GM20431 (cell line): ENCODE results near the gene GLS.

Experiments used
- in situ Hi-C: fragments of 300-500 bp; cut with MseI, MboI; formaldehyde crosslinking; loops from one replicate; pipeline ENCODE4 v1.15.0; 2020; ENCODE audit warnings: low sequenced_read_pairs; ENCODE audit not compliant: unreplicated experiment

The GLS gene

DNA sequence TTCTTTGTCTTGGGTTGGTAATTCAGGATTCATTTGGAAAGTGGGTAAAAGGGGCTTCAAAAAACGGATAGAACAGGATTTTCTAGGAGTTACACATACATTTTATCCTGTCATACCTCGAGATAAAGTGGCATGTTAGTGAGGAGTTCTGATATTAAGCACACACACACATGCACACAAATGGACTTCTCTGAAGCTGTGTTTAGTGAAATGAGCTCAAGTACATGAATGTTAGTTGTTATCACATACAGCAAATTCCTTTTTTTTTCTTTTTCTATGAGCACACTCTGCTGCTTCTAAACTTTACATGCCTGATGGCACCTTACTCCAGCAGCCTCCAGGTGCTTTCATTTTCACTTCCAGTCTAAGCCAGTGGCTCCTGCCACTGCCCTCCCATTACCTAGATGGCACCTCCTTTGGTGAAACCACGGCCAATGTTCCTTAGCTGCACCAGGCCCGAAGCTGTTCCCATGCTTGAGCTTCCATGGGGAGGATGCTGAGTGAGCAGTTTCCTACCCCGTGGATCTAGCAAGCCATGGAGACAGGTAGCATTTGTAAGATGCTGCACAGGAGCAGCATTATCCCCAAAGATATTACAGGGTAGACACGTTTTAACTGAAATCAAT lies 83.7 kb downstream of the GLS start:
- in situ Hi-C loops = no loop called here

DNA sequence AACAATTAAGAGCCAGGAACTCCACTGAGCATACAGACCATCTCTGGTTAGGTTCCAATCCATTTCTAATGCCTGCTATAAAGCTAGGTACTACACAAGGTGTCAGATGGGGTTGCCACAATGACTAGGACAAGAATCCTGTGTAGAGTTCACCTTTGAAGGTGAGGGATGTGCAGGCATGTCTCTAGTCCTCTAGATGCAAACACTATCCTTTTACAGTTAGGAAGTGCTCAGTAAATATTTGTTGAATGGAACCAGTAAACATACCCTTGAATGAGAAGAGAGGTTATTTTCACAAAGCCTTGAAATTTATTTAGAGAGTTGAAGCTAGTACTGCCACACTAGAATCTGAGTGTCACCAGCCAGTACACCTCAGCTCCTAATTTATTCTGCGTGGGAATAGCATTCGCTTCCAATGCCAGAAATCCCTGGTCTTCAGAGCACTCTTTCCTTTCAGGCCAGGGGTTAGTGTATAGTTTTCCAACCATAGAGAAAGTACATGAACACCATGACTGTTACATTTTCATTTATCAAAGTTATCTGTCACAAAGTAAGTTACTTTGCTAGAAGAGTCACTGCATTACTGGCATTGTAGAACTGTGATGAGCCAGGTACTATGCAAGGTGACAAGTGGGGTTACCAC lies 85.1 kb downstream of the GLS start:
- in situ Hi-C loops = no loop called here

DNA sequence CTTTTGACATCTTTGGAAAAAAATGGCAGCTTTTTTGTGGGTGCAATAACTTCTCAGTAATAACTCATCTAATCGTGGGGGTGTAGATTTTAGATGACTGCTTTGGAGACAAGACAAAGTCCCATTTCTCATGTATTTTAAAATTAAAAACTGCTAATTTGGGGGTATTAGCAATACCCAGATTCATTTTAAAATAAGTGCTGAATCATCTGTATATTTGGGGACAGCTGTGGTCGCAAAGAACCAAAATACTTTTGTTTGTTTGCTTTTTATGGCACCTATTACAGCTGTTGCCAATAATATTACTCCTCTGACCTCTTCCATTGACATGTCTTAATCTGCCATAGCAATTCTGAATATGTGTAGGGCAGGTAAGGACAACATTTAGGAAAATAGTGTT lies 87.9 kb downstream of the GLS start:
- in situ Hi-C loops = no loop called here

DNA sequence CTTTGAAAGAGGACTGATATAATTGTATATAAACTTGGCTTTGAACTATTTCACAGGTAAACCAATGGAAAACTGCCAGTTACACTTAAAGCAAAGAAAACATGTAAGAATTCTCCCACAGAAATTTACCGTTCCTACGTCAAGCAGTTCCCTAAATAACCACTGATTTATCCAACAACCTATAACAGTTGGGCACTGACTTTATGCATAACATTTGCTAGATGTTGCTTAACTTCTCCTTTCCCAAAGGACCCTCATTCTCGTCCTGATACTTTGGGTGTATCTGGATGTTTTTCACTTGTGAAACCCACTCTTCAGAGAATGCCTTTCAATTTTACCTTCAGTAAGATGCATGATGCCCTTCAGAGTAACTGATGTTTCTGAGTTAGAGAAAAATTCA lies 89.5 kb downstream of the GLS start:
- in situ Hi-C loops = no loop called here

DNA sequence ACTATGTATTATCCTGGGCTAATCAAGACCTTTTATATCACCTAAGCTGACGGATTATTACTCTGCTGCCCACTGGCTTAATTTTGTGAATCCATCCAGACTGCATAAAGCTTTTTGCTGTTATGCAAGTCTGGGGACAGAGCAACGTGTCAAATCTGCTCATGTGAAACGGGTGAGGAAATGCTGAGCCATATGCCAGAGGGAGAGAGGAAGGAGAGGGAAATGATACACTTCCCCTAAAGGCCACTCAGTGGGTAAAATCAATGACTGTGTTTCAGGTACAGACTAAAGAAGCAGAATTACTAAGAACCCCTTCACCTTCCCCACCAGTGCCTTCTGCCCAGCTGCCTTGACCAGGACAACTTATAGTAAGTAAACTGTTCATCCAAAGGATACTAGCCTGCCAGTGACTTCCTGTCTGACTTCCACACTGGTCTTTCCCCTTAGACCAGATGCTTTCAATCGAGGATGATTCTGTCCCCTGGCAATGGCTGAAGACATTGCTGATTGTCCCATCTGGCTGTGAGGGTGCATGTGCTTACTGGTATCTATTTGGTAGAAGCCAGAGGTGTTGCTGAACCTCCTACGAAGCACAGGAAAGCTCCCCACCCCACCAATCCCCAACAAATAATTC lies 90.4 kb downstream of the GLS start:
- in situ Hi-C loops = no loop called here

DNA sequence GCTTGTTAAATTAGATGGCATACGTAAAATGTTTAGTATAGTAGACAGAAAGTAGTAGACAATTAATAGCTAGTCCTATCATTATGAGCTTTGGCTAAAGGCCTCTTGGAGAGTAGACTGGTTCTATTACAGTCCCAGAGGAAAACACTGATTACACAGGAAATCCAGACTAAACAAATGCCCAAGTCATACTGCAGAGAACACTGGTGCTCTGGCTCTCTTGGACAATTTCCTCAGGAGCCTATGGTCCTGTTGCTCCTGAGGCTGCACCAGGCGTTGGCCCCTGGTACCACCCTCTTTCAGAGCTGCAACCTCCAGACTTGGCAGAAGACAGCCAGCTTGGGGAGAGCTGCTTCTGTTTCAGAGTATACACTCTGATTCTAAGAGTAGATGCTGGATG lies 91.6 kb downstream of the GLS start:
- in situ Hi-C loops = no loop called here

DNA sequence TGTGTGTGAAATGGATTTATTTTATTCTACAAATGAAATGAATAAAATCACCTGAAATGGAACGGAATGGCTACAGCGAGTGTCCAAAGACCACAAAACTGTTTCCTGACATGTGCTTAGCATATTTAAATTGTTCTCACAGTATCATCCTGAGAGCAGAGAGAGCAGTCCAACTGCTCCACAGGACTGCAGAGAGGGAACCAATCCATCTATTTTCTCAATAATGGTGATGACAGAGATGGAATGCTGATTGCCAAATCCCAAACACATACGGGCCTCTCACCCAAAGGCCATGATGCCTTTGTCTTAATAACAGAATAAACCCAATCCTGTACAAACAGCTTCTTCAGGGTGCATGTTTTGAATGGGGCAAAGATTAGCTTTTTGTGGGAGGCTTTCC lies 92.2 kb downstream of the GLS start:
- in situ Hi-C loops = no loop called here

DNA sequence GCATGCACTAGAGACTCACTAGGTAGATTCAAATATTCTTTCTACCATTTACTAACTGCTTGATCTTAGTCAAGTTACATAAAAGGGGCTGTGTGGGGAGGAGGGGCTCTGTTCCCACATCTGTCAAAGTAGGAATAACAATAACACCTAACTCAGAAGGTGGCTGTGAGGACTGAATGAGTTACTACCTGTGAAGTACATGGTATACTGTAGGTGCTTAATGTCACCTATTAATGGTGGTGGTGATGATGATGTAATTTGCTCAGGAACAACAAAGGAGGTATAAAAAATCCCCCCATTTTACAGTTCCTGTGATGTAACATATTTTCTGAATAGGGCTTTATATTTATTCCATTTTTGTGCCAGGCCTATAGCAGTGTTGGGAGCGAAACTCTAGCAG lies 92.6 kb downstream of the GLS start:
- in situ Hi-C loops = no loop called here

DNA sequence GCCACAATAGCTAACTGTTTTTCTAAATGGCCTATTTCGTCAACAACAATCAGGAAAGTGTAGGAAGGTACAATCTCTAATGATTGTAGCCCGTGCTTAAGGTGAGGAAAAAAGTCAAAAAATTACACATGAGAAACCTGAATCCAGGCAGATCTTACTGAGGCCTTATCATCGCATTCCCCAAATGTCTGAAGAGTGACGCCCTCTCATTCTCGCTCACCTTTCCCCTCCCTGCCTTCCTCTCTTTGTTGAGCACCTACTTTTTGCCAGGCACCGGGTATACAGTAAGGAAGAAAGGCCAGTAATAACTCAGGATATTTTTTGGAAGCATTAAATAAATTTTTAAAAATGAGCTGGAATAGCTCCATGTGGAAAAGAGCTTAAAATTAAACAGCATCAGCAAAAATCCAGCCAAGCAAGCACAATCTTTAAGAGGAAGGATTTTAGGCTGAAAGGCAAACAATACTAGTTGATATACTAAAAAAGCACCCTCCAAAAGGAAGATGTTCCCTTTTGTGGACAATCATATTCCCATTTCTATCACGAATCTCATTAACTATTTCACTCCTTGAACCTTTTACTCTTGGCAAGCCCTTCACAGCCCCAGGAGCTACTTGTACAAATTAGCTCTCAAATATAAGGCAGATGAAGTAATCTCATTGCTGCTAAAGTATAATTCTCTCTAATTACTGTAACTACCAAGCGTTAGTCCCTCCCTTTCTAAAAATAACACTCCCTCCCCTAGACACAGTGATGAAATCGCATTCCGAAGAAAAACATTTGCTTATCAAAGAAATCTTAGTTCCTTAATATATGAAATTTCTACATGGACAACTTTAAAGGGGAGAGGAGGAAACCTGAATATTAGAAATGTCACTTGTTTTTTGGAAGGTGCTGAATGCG lies 93.4 kb downstream of the GLS start:
- in situ Hi-C loops = no loop called here

DNA sequence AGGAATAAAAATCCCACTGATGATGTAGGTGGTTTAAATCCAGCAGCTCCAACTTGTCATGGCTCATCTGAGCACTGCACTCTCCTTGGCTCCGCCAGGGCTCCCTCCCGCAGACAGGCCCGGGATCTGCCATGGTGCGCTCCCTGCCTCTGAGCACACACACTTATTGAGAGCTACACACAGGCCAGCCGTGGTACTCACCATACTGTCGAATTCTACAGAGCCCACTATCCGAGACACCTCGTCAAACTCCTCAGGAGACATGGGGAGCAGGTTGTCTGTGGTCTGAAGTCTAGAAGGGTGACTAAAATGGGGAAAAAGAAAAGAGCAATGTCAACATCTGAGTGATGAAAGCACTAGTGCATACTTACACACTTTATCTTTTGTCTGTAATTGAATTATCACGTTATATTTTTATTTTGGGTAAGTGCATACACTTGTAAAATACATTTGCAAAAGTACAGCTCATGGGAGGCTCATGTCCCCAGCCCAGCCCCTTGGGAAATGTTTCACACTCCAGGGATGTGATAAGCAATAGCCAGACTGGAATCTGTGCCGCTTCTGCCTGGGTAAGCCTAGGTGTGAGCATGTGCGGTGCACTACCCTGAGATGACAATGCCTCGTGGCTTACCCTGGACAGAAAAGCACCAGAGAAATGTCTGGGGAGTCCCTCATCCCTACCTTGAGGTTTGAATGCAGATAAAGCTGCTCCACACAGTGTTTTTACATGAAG lies 94.2 kb downstream of the GLS start:
- in situ Hi-C loops = no loop called here

DNA sequence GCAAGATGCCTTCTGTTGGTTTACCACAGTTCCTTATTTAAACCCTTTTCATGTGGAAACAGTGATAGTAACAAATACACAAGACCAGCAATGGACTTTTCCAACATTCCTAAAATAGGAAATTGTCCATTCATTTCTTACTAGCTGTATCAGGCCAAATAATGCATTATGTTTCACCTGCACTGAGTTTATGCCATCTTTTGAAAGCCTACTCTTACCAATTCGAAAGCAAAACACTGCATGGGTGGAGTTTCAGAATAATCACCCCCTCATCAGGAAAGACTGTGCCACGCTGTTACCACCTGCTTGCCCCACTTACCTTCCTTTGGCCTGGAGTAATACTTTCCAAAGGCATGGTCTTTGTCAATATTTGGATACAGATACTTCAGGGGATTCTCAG lies 95.9 kb downstream of the GLS start:
- in situ Hi-C loops = no loop called here

DNA sequence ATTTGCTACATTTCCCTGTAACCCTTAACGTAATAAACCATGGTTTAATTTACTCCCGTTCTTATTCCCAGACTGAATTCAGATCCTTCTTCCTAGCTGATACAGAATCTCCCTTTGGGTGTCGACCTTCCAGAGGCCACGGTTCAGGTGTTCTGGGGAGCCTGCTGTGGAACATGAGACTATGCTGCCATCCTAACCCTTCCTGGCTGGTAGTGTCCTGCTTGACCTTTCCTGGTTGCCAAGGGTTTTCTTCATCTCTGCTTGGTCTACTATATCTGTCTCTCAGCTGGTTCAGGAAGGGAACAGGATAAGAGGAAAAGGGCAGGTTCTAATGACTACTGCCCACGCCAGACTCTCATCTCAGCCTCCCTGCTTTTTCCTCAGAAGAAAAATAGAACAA lies 96.9 kb downstream of the GLS start:
- in situ Hi-C loops = no loop called here

DNA sequence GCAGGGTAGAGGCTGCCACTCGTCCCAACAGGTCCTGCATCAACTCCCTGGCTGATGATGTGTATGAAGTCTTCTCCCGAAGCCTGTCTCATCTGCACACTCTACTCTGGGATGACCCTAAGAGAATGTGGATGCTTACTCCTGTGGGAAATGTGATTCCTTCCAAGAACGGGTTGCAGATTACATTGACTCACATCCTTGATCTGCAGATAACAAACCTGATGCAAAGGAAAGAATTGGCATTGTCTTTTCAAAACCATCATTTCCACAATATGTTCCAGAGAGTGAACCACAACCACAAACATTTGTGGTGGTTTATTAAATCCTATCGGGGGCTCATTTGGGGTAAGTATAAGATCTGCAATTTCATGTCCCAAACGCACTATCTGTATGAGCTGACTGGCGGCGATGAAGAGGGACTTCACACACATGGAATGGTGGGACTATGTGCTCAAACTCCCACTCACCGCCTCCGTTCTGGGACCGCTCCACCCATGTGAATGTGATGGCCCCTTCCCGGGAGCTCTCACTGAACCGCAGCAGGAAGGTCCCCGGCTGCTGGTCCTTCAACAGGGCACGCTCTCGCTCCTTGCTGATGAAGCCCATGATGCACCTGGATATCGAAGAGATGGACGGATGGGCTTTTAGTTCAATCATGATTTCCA lies 97.9 kb downstream of the GLS start:
- in situ Hi-C loops = no loop called here

DNA sequence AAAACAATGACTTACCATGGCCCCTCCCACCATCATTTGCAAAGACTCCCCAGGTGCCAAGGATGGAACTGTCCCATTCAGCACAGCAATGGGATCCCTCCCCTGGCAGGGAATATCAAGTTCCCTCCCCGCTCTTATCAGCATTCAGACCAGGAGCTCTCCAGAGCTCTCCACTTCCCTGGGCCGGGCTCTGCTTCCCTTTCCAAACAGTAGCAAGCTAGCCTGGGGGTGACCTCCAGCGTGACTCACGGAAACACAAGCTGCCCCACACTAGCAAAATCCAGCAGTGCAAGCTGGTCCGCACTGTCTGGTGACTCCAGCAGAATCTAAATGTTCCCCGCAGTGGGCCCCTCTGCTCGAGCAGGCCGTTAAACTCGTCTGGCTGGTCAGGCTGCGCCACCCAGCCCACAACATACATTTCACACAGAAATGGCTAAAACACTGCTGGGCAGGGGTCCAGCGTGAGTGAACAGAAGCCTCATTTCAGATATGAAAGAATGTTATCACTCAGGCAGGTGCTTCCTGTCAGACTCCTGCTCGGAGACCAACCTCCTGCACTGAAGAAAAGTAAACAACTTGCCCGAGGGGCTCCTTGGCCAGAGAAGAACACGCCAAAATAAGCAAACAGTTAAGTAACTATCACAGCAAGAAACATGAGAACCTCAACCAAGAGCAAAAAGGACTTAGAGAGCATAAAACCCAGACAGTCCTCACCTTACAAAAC lies 99.4 kb downstream of the GLS start:
- in situ Hi-C loops = no loop called here

DNA sequence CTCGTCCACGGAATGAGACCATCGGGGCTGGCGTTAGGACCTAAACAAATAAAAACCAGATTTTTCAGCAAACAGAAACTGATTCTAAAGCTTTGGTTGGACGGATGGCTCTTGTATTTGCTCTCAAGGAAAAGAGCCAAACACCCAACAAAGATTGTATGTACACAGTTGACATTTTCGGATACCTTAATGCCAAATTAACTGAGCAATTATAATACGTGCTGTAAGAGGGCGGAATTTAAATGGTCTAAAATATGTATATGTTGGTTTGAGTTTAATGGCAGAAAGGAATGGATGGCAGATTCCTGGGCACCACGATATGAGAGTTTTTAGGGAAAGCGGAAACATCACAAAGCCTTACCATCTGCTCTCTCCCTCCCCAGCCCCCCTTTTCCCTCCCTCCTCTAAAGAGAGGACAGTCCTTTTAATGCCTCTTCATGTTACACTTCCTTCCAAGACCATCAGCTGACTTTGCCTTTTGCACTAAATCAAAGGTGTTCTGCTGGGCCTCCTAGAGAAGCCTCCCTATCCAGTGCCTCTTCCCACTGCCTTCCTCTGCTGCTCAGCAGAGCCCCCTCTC lies 100.1 kb downstream of the GLS start:
- in situ Hi-C loops = no loop called here

DNA sequence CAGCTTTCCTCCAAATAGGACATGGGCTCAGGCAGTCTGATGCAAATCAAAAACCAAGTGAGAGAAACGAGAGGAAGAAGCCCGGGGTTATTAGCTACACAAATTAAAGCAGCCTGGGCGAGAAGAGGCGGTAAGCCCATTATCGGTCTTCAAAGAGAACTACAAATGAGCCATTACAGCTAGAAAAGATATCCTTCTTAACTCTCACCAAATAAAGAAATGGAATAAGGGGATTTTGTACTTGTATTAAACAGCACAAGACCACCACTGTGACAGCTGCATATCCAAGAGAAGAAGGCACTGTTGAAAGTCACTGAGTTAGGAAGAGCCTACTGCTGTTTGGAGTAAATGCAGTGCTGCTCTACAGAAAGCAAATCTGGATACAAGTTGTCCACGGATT lies 100.7 kb downstream of the GLS start:
- in situ Hi-C loops = no loop called here

DNA sequence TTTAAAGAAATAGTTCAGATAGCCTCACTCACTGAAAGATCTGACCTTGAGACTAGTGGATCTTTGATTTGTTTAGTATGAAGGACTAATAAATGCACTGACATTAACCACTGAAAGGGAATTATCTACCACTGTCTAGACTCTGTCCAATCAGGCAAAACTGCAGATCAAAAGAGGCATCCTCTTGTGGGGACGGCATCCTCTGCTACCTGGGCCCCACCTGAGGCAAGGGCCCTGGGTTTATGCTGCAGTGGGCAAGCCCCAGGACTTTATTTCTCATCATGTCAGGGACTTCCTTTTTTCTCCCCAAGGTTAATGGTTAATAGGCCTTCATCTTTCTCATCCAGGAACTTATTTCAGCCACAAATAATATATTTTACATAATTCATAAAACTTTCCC lies 101.1 kb downstream of the GLS start:
- in situ Hi-C loops = no loop called here

DNA sequence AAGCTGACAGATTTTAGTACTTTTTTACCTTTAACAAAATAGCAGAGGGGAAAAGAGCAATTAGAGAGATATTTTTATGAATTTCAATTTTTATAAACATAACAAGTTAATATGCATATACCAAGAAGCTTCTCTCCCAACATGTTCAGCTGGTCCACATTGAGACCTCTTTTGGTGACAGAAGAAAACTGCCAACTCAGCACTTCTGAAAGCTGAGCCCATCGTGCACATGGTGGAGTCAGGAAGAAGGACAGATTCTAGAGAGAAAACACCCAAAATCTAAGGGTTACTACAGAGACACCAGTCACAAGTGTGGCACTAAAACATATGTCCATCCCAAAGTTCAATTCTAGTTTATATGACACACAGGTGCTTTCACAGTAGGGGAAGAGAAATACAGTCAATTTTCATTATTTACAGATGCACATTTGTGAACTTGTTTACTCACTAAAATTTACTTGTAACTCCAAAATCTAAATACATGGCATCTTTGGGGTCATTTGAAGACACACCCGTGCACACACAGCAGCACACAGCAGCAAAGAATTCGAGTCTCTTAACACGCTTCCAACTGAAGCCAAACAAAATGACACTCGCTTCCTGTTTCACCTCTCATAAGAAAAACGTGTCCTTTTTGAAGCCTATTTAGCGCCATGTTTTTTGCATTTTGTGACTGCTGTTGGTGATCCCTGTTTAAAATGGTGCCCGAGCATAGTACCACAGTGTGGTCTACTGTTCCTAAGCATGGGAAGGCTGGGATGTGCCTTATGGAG lies 101.8 kb downstream of the GLS start:
- in situ Hi-C loops = no loop called here
